Measurements from ENCODE around the gene LRRC59.

DNA sequence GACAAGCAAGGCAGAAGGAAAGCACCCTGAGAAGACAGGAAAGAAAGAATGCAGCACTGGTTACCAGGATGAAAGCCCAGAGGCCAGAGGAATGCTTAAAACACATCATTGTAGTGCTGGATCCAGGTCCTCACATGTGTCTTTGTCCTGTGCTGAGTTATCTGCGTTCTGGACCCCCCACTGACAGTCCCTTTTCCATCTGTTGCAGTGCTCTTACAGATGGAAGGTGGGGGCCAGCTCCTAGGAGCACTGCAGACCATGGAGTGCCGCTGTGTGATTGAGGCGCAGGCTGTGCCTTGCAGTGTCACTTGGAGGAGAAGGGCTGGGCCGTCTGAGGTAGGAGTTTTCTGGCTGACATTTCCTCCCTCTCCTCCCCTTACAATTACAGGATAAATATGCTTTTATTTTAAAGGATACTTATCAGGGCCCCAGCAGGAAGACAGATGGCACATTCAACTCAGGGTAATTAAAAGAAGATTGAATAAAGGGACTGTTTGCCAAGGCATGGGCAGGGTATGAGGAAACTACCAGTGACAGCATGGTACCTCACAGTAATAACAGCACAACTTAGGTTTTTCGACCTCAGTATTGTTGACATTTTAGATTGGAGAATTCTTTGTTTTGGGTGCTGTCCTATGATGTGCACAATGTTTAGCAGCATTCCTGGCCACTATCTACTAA is 21.3 kb downstream of the LRRC59 start:
- TF ChIP-seq ZNF70 (CRISPR knock-in tag; IDR thresholded peaks at IDR 0.05) (no peak), SNAI2 (CRISPR knock-in tag; IDR thresholded peaks at IDR 0.05) (no peak), RARB (CRISPR knock-in tag; IDR thresholded peaks at IDR 0.05) (no peak), ZFP30 (CRISPR knock-in tag; IDR thresholded peaks at IDR 0.05) (no peak), ARNTL (CRISPR knock-in tag; IDR thresholded peaks at IDR 0.05; ENCODE audit: borderline replicate concordance, low read depth) (no peak), OSR1 (CRISPR knock-in tag; IDR thresholded peaks at IDR 0.05) (no peak), TOX (CRISPR knock-in tag; IDR thresholded peaks at IDR 0.05; ENCODE audit: borderline replicate concordance) (no peak), GLIS3 (CRISPR knock-in tag; IDR thresholded peaks at IDR 0.05) (no peak), ZFP3 (CRISPR knock-in tag; IDR thresholded peaks at IDR 0.05) (no peak), ZNF565 (CRISPR knock-in tag; conservative IDR thresholded peaks at IDR 0.05; ENCODE audit: low read depth) (no peak)
- TF ChIP-seq, protein P1, sequence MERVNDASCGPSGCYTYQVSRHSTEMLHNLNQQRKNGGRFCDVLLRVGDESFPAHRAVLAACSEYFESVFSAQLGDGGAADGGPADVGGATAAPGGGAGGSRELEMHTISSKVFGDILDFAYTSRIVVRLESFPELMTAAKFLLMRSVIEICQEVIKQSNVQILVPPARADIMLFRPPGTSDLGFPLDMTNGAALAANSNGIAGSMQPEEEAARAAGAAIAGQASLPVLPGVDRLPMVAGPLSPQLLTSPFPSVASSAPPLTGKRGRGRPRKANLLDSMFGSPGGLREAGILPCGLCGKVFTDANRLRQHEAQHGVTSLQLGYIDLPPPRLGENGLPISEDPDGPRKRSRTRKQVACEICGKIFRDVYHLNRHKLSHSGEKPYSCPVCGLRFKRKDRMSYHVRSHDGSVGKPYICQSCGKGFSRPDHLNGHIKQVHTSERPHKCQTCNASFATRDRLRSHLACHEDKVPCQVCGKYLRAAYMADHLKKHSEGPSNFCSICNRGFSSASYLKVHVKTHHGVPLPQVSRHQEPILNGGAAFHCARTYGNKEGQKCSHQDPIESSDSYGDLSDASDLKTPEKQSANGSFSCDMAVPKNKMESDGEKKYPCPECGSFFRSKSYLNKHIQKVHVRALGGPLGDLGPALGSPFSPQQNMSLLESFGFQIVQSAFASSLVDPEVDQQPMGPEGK (CRISPR knock-in tag; IDR thresholded peaks at IDR 0.05; ENCODE audit: borderline replicate concordance): no peak
- TF ChIP-seq, protein P2, sequence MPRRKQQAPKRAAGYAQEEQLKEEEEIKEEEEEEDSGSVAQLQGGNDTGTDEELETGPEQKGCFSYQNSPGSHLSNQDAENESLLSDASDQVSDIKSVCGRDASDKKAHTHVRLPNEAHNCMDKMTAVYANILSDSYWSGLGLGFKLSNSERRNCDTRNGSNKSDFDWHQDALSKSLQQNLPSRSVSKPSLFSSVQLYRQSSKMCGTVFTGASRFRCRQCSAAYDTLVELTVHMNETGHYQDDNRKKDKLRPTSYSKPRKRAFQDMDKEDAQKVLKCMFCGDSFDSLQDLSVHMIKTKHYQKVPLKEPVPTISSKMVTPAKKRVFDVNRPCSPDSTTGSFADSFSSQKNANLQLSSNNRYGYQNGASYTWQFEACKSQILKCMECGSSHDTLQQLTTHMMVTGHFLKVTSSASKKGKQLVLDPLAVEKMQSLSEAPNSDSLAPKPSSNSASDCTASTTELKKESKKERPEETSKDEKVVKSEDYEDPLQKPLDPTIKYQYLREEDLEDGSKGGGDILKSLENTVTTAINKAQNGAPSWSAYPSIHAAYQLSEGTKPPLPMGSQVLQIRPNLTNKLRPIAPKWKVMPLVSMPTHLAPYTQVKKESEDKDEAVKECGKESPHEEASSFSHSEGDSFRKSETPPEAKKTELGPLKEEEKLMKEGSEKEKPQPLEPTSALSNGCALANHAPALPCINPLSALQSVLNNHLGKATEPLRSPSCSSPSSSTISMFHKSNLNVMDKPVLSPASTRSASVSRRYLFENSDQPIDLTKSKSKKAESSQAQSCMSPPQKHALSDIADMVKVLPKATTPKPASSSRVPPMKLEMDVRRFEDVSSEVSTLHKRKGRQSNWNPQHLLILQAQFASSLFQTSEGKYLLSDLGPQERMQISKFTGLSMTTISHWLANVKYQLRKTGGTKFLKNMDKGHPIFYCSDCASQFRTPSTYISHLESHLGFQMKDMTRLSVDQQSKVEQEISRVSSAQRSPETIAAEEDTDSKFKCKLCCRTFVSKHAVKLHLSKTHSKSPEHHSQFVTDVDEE (CRISPR knock-in tag; IDR thresholded peaks at IDR 0.05): no peak
- TF ChIP-seq, protein P3, sequence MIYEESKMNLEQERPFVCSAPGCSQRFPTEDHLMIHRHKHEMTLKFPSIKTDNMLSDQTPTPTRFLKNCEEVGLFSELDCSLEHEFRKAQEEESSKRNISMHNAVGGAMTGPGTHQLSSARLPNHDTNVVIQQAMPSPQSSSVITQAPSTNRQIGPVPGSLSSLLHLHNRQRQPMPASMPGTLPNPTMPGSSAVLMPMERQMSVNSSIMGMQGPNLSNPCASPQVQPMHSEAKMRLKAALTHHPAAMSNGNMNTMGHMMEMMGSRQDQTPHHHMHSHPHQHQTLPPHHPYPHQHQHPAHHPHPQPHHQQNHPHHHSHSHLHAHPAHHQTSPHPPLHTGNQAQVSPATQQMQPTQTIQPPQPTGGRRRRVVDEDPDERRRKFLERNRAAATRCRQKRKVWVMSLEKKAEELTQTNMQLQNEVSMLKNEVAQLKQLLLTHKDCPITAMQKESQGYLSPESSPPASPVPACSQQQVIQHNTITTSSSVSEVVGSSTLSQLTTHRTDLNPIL (CRISPR knock-in tag; IDR thresholded peaks at IDR 0.05; ENCODE audit: low read depth): no peak
